Bone marrow (tissue), 2 donors: Measurements from ENCODE around the gene OPRD1.

ENCODE experiments used
- DNase-seq, 2 donors: peaks; one replicate each; lab custom pipeline; 2025; lab: John Stamatoyannopoulos, UW

Gene OPRD1

DNA sequence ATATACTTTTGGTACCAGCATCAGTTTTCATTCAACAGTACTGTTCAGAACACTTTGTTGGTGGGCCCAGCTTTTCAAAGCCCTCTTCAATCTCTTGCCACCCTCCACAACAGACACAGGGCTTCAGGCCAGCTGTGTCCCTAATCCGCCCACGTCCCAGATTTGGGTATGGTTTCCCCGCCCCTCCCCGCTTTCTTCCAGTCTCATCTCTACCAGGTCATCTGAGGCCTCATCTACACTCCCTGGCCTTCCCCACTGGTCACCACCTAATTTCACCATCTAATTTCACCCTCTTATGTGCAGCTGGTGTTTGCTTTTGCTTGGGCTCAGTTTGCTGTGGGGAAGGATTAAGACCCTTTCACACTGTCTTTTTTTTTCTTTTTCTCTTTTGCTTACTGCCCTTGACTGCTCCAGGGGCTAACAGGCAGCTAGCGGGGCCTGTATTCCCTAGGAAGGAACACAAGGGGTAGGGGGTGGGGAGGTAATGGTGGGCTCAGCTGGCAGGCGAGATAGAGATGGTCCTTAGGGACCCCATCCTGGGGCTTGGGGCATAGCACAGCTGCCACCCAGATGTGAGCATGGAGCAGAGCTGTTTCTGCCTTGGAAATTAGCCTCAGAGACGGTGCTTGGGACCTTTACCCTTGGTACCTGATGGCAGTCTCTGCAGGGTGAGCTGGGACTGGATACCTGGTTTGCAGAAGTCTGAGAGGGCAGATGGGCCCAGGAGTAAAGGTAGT, 98.6 kb downstream of the OPRD1 start:
- DNase-seq, result no peak

DNA sequence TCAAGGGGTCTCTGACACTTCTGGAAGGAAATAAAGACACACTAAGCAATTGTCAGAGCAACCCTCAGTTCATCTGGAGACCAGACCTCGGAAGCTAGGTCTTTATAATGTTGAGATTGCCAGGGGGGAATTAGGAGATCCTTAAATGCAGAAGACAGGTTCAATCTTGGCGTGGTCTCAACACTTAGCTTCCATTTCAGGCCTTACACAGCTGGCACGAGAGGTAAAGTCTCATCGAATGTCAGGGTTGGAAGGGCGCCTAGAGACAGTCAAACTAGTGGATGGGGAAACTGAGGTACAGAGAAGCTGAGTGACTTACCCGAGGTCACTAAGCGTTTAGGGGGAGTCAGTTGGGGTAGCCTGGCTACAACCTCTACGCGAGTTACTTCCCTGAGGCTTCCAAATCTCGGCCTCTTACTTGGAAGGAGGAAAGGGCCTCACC, 101.8 kb downstream of the OPRD1 start:
- DNase-seq, result no peak

DNA sequence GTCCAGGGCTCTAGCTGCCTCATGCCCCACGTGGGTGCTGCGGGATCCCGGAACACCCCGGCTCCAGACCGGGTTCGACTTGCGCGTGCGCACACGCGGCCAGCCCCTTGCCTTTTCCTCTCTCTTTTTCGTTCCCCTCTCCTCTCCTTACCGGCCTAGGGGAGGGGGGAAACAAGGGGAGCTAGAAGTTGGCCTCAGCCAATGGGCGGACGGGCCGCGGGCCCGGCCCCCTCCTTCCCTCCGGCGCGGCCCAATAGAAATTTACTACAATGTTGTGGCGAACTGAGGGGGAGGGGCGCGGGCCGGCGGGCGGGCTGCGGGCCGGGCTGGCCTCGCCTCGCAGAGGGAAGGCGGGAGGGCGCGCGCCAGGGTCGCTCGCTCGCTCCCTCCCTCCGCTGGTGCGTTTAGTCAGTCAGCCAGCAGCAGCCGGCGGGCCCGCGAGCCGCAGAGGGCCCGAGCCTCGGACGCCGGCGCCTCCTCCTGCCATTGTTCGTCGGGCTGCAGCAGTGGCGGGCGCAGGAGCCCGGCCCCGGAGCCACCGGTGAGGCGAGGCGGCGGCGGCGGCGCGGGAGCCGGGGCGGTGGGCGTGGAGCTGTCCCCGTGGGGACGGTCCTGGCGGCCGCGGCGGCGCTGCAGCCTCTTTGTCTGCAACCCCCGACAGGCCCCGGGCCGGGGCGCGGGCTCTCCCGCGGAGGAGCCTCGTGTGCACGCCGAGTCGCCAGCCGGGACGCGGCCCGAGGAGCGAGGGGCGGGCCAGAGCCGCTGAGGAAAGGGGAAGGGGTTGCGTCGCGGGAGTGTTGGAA, 102.5 kb downstream of the OPRD1 start, which contains the start of gene EPB41:
EPB41 (plus strand) TSS at position 342 of the 803 bp plus-strand sequence. CDS start 72,869 bp downstream, outside the sequence.
- DNase-seq, result peak; percentile 64 to 90

DNA sequence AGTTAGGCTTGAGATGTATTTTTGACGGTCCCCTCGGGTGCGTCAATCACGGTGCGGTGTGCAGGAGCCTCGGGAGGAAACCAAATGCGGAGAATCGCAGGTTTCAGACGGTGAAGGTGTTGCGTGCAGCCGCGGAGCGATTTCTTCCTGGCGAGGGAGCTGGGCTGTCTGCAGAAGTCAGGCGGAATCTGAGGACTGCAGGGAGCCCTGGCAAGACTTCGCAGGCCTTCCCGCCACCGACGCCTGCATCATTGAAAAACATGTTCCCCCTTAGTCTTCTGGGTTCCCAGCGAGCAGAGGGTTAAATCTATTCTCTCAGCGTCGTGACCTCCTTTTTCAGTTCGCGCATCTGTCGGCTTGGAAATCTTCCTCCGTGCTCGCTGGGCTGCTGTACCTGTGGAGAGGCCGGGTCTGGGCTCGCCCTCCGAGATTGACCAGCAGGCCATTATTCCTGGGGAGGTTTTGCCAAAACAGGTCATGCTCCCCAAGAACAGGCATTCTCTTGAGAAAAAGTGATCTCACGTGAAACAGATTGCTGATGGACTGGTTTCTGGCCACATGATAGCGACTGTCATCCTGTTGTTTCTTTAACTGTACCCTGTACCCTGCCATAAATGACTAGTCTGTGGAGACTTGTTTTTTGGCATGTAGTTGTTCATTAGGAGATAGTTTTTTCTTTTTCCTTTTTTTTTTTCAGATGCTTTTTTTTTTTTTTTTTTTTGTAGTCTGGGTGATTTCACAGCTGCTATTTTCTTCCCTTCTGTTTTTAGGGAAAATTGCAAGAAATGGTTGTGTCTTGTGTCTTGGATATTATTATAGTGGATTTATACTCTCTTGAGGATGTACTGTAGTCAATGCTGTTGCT, 103.3 kb downstream of the OPRD1 start:
- no peak for DNase-seq

DNA sequence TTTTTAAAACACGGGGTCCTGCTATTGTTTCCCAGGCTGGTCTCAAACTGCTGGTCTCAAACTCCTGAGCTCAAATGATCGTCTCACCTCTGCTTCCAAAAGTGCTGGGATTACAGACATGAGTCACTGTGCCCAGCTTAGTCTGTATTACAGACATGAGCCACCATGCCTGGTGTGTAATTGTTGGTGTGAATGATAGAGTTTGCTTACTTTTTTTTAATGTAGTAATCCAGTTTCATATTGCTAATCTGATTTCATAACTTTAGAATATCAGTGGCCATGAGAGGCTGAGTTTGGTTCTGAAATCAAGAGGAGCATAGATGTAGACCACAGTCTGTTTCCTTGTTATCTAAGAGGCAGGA, 105.8 kb downstream of the OPRD1 start:
- no peak for DNase-seq
